Stimulated activated CD8-positive, alpha-beta memory T cell treated with anti-CD3 and anti-CD28 coated beads, Interleukin-15, amount 100 ng/mL, for 48 hours (primary cell): ENCODE results near the gene IL32.

ENCODE experiments used
- DNase-seq, 2 donors: peaks; one replicate each; pipeline ENCODE4 v3.0.0-alpha.2; 2020; ENCODE audit warnings: low read depth in 2 of 2

IL32 gene

DNA sequence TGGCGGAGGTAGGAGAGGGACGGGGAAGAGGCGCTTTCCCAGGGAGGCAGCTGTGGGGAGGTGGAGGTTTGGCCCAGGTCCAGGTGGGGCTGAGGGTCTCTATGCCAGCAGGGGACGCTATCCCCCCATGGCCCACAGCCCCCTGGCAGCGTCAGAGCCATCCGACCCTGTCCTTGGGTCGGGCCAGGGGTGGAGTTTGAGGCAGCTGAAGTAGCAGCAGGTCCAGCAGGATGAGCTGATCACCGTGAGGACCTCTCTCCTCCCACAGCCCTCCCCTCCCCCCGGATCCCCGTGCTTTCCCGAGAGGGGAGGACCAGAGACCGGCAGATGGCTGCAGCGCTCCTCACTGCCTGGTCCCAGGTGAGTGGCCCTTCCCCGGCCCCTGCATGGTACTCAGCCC, 50.1 kb downstream of the IL32 start:
- DNase-seq = no peak

GRCh38 chr16:3118204-3118790, 52.9 kb downstream of the IL32 start:
- DNase-seq = no peak

GRCh38 chr16:3118846-3119245, 53.4 kb downstream of the IL32 start:
- no peak for DNase-seq
